Measurements from ENCODE around the gene GJC2.

DNA sequence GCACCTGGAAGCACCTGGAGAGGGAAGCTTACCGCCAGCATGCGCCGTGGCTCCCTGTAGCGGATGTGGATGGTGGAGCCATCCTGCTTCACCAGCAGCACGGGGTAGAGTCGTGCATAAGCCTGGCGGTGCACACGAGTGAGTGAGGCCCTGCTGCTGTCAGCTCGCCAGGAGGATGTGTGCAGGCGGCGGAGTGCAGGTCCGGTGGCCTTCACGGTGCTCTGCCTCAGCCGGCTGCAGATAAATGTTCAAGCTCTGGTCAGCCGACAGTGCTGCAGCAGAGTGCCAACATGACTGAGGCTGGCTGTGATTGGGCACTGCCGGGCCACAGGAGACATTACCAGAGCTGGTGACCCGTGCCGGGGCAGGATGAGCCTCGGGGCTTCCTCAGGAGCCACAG is 42.1 kb upstream of the GJC2 start:
- TF ChIP-seq GATA3 (IDR thresholded peaks at IDR 0.05; ENCODE audit: low read depth, low read length), result no peak
- no peak for TF ChIP-seq GATA2 (IDR thresholded peaks at IDR 0.05; ENCODE audit: low read depth, low read length)

Measured in SH-SY5Y (cell line).